Aorta (tissue), 5 donors: ENCODE measurements around the gene SKIL. TPM values are rescaled to one million over a fixed set of nuclear protein-coding genes. Genes with fewer than 3 reads are reported as not detected.

ENCODE experiments used
- ATAC-seq: fragments of 200-7000 bp; cut with Tn5 transposase; one replicate; pipeline ENCODE4 v1.9.1; 2022; ENCODE audit warnings: moderate library complexity; ENCODE audit not compliant: low FRiP score
- DNase-seq, 2 donors: peaks; one replicate each; pipeline ENCODE4 v3.0.0-alpha.2; 2020
- H3K27ac ChIP-seq, 2 donors: one replicate each; pipeline ENCODE4 v1.5.1; 2013; ENCODE audit warnings: low read length in 2 of 2, mild to moderate bottlenecking in 2 of 2, moderate library complexity in 2 of 2, control low read depth in 1 of 2, inconsistent platforms in 1 of 2, low read depth in 1 of 2
- H3K27me3 ChIP-seq, 2 donors: one replicate each; pipeline ENCODE4 v1.6.1; 2013; ENCODE audit warnings: control low read depth in 1 of 2, low read length in 1 of 2, mild to moderate bottlenecking in 1 of 2, moderate library complexity in 1 of 2; ENCODE audit not compliant: insufficient read depth in 2 of 2, control insufficient read depth in 1 of 2
- H3K36me3 ChIP-seq, 2 donors: one replicate each; pipeline ENCODE4 v1.6.1; 2013; ENCODE audit warnings: control low read depth in 1 of 2, low read length in 1 of 2, mild to moderate bottlenecking in 1 of 2; ENCODE audit not compliant: insufficient read depth in 2 of 2, control insufficient read depth in 1 of 2
- H3K4me1 ChIP-seq, 2 donors: one replicate each; pipeline ENCODE4 v1.6.1; 2013; ENCODE audit warnings: low read length in 2 of 2, control low read depth in 1 of 2, mild to moderate bottlenecking in 1 of 2, moderate library complexity in 1 of 2; ENCODE audit not compliant: insufficient read depth in 2 of 2, control insufficient read depth in 1 of 2
- H3K4me3 ChIP-seq, 2 donors: one replicate each; pipeline ENCODE4 v1.5.1; 2013; ENCODE audit warnings: low read length in 2 of 2, control low read depth in 1 of 2, mild to moderate bottlenecking in 1 of 2
- H3K9me3 ChIP-seq: one replicate; pipeline ENCODE4 v1.6.1; 2013; ENCODE audit warnings: mild to moderate bottlenecking, low read length; ENCODE audit not compliant: control insufficient read depth
- WGBS, 2 donors: extraction: QIAGEN DNeasy Blood & Tissue Kit; methylation state at CpG; one replicate each; pipeline ENCODE4 v1.1.7; 2013; 5-methylcytosine and 5-hydroxymethylcytosine counted together
- intact Hi-C, 2 donors: fragments of 100-400 bp; cut with DNase I; formaldehyde crosslinking; loops; one replicate each; pipeline versions ENCODE4 v1.14.2 to v1.15.0; 2022
- polyA plus RNA-seq, 2 donors: library from polyadenylated mRNA; stranded (reverse); fragments of 200-250 nt; gene quantifications; one replicate each; pipeline ENCODE4 v1.2.3, GENCODE V29; 2013
- total RNA-seq, 2 donors: library from RNA; stranded (reverse); fragmentation: NEBNext Ultra II Directional; extraction: Animal tissue kit (Norgen Biotek cat#: 25700); gene quantifications; one replicate each; pipeline ENCODE4 v1.2.1, GENCODE V29; 2021
- donor health status: healthy with polysubstance abuse.
- donor health status: Bipolar disorder and iron deficiency.
- donor health status: DM: no; HTN: no; CAD: no.
- donor health status: DM: no; HTN: no; CAD: no.
- donor health status: DM: yes; HTN: yes; CAD: no.

SKIL gene
- total and polyA plus RNA-seq, 4 donors, result 13.6 to 134 (median 57.6) TPM

GRCh38 chr3:170413291-170413690 is 55.8 kb downstream of the SKIL start:
- DNase-seq (no peak), ATAC-seq (no peak)
- Histone ChIP-seq H3K27ac (no peak overlapping the region), H3K27me3 (no peaks in the 10 kb centered on the region), H3K4me3 (no peak overlapping the region), H3K9me3 (no peaks in the 10 kb centered on the region), H3K4me1 (no peaks in the 10 kb centered on the region), H3K36me3 (no peaks in the 10 kb centered on the region)
- intact Hi-C loops, result loop anchor here in 1 of 2 donors (5.0 kb wide), 1 partner anchor 101 kb away; no protein-coding TSS in a partner anchor
- WGBS, 2 donors, result 96 to 97% methylated on average over 4 of the region's 4 CpGs

GRCh38 chr3:170414202-170414663 is 56.7 kb downstream of the SKIL start:
- no peaks in the 10 kb centered on the region for H3K9me3 ChIP-seq
- H3K27me3 ChIP-seq, result no peaks in the 10 kb centered on the region
- ATAC-seq, result peak; percentile 78
- WGBS, 2 donors, result 19 to 23% methylated on average over 5 of the region's 5 CpGs
- H3K36me3 ChIP-seq, result no peaks in the 10 kb centered on the region
- no peak overlapping the region for H3K4me3 ChIP-seq
- H3K27ac ChIP-seq, result no peak overlapping the region
- H3K4me1 ChIP-seq, result no peaks in the 10 kb centered on the region
- DNase-seq, result peak in 1 of 2 donors; percentile 50
- intact Hi-C loops, result loop anchor here (2.0 to 5.0 kb wide), 3 partner anchors 102 to 399 kb away; no protein-coding TSS in a partner anchor

GRCh38 chr3:170417090-170417489 is 59.6 kb downstream of the SKIL start:
- no peak overlapping the region for H3K4me3 ChIP-seq
- no peaks in the 10 kb centered on the region for H3K4me1 ChIP-seq
- intact Hi-C loops, result no loop called here
- H3K27ac ChIP-seq, result no peak overlapping the region
- no peaks in the 10 kb centered on the region for H3K36me3 ChIP-seq
- 93 to 95% methylated on average over 1 of the region's 1 CpG for WGBS, 2 donors
- ATAC-seq (no peak), DNase-seq (no peak)
- H3K27me3 ChIP-seq, result no peaks in the 10 kb centered on the region
- no peaks in the 10 kb centered on the region for H3K9me3 ChIP-seq

GRCh38 chr3:170418422-170419398 is 61.2 kb downstream of the SKIL start, which contains the start of gene CLDN11:
Gene CLDN11 (plus strand): TSS chr3:170418868. CDS start chr3:170419067, 199 bp downstream.
- intact Hi-C loops, result loop anchor here in 1 of 2 donors (2.0 kb wide), 1 partner anchor 396 kb away; no protein-coding TSS in a partner anchor

GRCh38 chr3:170419557-170420087 is 62.1 kb downstream of the SKIL start:
- ATAC-seq (peak; percentile 68), DNase-seq (no peak)
- intact Hi-C loops, result loop anchor here in 1 of 2 donors (2.0 kb wide), 1 partner anchor 395 kb away; no protein-coding TSS in a partner anchor
- Histone ChIP-seq H3K4me3 (no peak overlapping the region), H3K27ac (no peak overlapping the region), H3K4me1 (no peaks in the 10 kb centered on the region), H3K9me3 (no peaks in the 10 kb centered on the region), H3K36me3 (no peaks in the 10 kb centered on the region), H3K27me3 (no peaks in the 10 kb centered on the region)
- 10 to 11% methylated on average over 58 of the region's 58 CpGs for WGBS, 2 donors

More at GRCh38 chr3:170418422-170419398, 61.2 kb downstream of the SKIL start, which contains the start of gene CLDN11:
- Histone ChIP-seq H3K4me1 (no peaks in the 10 kb centered on the region), H3K36me3 (no peaks in the 10 kb centered on the region), H3K9me3 (no peaks in the 10 kb centered on the region), H3K27ac (no peak within 1 kb of the TSS), H3K27me3 (no peaks in the 10 kb centered on the region), H3K4me3 (peak within 1 kb of the TSS; percentile 1 to 19)
- DNase-seq (peak in 1 of 2 donors; percentile 76), ATAC-seq (peak; percentile 67)
- WGBS, 2 donors, result 2 to 4% methylated on average over 79 of the region's 79 CpGs

GRCh38 chr3:170420307-170420821 is 62.8 kb downstream of the SKIL start:
- ATAC-seq (no peak), DNase-seq (no peak)
- Histone ChIP-seq H3K27ac (no peak overlapping the region), H3K27me3 (no peaks in the 10 kb centered on the region), H3K4me1 (no peaks in the 10 kb centered on the region), H3K4me3 (no peak overlapping the region), H3K36me3 (no peaks in the 10 kb centered on the region), H3K9me3 (no peaks in the 10 kb centered on the region)
- intact Hi-C loops, result no loop called here
- 71% methylated on average over 17 of the region's 17 CpGs for WGBS, 2 donors

- ATAC-seq, result no peak
- 46 to 49% methylated on average over 12 of the region's 12 CpGs for WGBS, 2 donors
These were observed 63.7 kb downstream of the SKIL start for GRCh38 chr3:170421111-170421641.

GRCh38 chr3:170421758-170422157 is 64.2 kb downstream of the SKIL start:
- ATAC-seq, result no peak
- Histone ChIP-seq H3K36me3 (no peaks in the 10 kb centered on the region), H3K27ac (no peak overlapping the region), H3K27me3 (no peaks in the 10 kb centered on the region), H3K4me3 (no peak overlapping the region), H3K9me3 (no peaks in the 10 kb centered on the region), H3K4me1 (no peaks in the 10 kb centered on the region)
- intact Hi-C loops, result no loop called here
- WGBS, 2 donors, result 81 to 84% methylated on average over 2 of the region's 2 CpGs
- DNase-seq, result no peak

More at GRCh38 chr3:170421111-170421641, 63.7 kb downstream of the SKIL start:
- H3K4me3 ChIP-seq, result no peak overlapping the region
- no peaks in the 10 kb centered on the region for H3K36me3 ChIP-seq
- H3K9me3 ChIP-seq, result no peaks in the 10 kb centered on the region
- H3K4me1 ChIP-seq, result no peaks in the 10 kb centered on the region
- DNase-seq, result no peak
- H3K27ac ChIP-seq, result no peak overlapping the region
- intact Hi-C loops, result no loop called here
- H3K27me3 ChIP-seq, result no peaks in the 10 kb centered on the region
